Measurements from ENCODE around the gene ARHGEF28. TPM values are rescaled to one million over a fixed set of nuclear protein-coding genes. Genes with fewer than 3 reads are reported as not detected.

The ARHGEF28 gene
- polyA plus RNA-seq, 1 experiment, result 8.8 TPM

- Histone ChIP-seq H3K9me3 (ENCODE audit: control insufficient read depth, insufficient read depth, low read length) (no peaks in the 10 kb centered on the region), H3K4me3 (ENCODE audit: low read depth, low read length) (no peak overlapping the region), H3K27ac (ENCODE audit: low read depth, low read length) (no peak overlapping the region), H3K27me3 (ENCODE audit: control insufficient read depth, insufficient read depth, low read length) (no peaks in the 10 kb centered on the region)
- ChIA-PET CTCF (interaction anchor here (0.7 to 1.5 kb wide), 2 partner anchors 11 to 194 kb away, joined by 5 to 7 read pairs; no protein-coding TSS in a partner anchor), POLR2A (no interaction called here)
- no peak for DNase-seq (ENCODE audit: low read depth, low spot score)
- TF ChIP-seq, protein P1, sequence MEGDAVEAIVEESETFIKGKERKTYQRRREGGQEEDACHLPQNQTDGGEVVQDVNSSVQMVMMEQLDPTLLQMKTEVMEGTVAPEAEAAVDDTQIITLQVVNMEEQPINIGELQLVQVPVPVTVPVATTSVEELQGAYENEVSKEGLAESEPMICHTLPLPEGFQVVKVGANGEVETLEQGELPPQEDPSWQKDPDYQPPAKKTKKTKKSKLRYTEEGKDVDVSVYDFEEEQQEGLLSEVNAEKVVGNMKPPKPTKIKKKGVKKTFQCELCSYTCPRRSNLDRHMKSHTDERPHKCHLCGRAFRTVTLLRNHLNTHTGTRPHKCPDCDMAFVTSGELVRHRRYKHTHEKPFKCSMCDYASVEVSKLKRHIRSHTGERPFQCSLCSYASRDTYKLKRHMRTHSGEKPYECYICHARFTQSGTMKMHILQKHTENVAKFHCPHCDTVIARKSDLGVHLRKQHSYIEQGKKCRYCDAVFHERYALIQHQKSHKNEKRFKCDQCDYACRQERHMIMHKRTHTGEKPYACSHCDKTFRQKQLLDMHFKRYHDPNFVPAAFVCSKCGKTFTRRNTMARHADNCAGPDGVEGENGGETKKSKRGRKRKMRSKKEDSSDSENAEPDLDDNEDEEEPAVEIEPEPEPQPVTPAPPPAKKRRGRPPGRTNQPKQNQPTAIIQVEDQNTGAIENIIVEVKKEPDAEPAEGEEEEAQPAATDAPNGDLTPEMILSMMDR (IDR thresholded peaks at IDR 0.05; ENCODE audit: low read depth, low read length), result no peak
These were observed 26.6 kb upstream of the ARHGEF28 start for GRCh38 chr5:73599380-73599779.

GRCh38 chr5:73603998-73604397 lies 22.0 kb upstream of the ARHGEF28 start:
- ChIA-PET CTCF (interaction anchor here (0.8 to 2.6 kb wide), 3 partner anchors 12 to 189 kb away, joined by 3 to 9 read pairs (median 3); no protein-coding TSS in a partner anchor), POLR2A (no interaction called here)
- TF ChIP-seq, protein P1 (IDR thresholded peaks at IDR 0.05; ENCODE audit: low read depth, low read length), result no peak
- no peak for DNase-seq (ENCODE audit: low read depth, low spot score)
- Histone ChIP-seq H3K27ac (ENCODE audit: low read depth, low read length) (no peak overlapping the region), H3K4me3 (ENCODE audit: low read depth, low read length) (no peak overlapping the region), H3K27me3 (ENCODE audit: control insufficient read depth, insufficient read depth, low read length) (no peaks in the 10 kb centered on the region), H3K9me3 (ENCODE audit: control insufficient read depth, insufficient read depth, low read length) (no peaks in the 10 kb centered on the region)

GRCh38 chr5:73605223-73606087 lies 20.5 kb upstream of the ARHGEF28 start:
- no peaks in the 10 kb centered on the region for H3K9me3 ChIP-seq (ENCODE audit: control insufficient read depth, insufficient read depth, low read length)
- H3K4me3 ChIP-seq (ENCODE audit: low read depth, low read length), result no peak overlapping the region
- no peak for DNase-seq (ENCODE audit: low read depth, low spot score)
- TF ChIP-seq, protein P1 (IDR thresholded peaks at IDR 0.05; ENCODE audit: low read depth, low read length), result no peak
- CTCF ChIA-PET, result interaction anchor here (1.2 to 2.6 kb wide), 2 partner anchors 14 to 188 kb away, joined by 3 to 9 read pairs; no protein-coding TSS in a partner anchor
- H3K27ac ChIP-seq (ENCODE audit: low read depth, low read length), result no peak overlapping the region
- POLR2A ChIA-PET, result no interaction called here
- H3K27me3 ChIP-seq (ENCODE audit: control insufficient read depth, insufficient read depth, low read length), result no peaks in the 10 kb centered on the region

GRCh38 chr5:73606206-73606753 lies 19.7 kb upstream of the ARHGEF28 start:
- Histone ChIP-seq H3K27ac (ENCODE audit: low read depth, low read length) (no peak overlapping the region), H3K4me3 (ENCODE audit: low read depth, low read length) (no peak overlapping the region), H3K27me3 (ENCODE audit: control insufficient read depth, insufficient read depth, low read length) (no peaks in the 10 kb centered on the region), H3K9me3 (ENCODE audit: control insufficient read depth, insufficient read depth, low read length) (no peaks in the 10 kb centered on the region)
- no peak for DNase-seq (ENCODE audit: low read depth, low spot score)
- POLR2A ChIA-PET, result no interaction called here
- CTCF ChIA-PET, result interaction anchor here (0.6 to 1.4 kb wide), 2 partner anchors 15 to 430 kb away, joined by 3 to 5 read pairs; no protein-coding TSS in a partner anchor
- TF ChIP-seq, protein P1 (IDR thresholded peaks at IDR 0.05; ENCODE audit: low read depth, low read length), result 0 out of 2 replicates have a peak, but pooled peaks have one; percentile 4

- H3K9me3 ChIP-seq (ENCODE audit: control insufficient read depth, insufficient read depth, low read length), result no peaks in the 10 kb centered on the region
- POLR2A ChIA-PET, result no interaction called here
- no peaks in the 10 kb centered on the region for H3K27me3 ChIP-seq (ENCODE audit: control insufficient read depth, insufficient read depth, low read length)
- no peak for DNase-seq (ENCODE audit: low read depth, low spot score)
- H3K27ac ChIP-seq (ENCODE audit: low read depth, low read length), result no peak overlapping the region
- TF ChIP-seq, protein P1 (IDR thresholded peaks at IDR 0.05; ENCODE audit: low read depth, low read length), result no peak
- no peak overlapping the region for H3K4me3 ChIP-seq (ENCODE audit: low read depth, low read length)
- CTCF ChIA-PET, result interaction anchor here (1.4 kb wide), 1 partner anchor 16 kb away, joined by 5 read pairs; no protein-coding TSS in a partner anchor
These were observed 18.8 kb upstream of the ARHGEF28 start for GRCh38 chr5:73607228-73607627.

Measured in AG04450 (cell line).